Body of pancreas (tissue), 4 donors: ENCODE measurements around the gene SLC12A7. TPM values are rescaled to one million over a fixed set of nuclear protein-coding genes. Genes with fewer than 3 reads are reported as not detected.

ENCODE experiments used
- ATAC-seq: fragments of 150-250 bp; one replicate; pipeline ENCODE4 v1.9.1; 2016
- DNase-seq, 4 donors: peaks; one replicate each; pipeline ENCODE4 v3.0.0-alpha.2; 2019
- H3K27ac ChIP-seq, 4 donors: fragments of 200-600 bp; sonication (generic); 1 replicate in 3 of 4; 2 replicates in 1 of 4; pipeline versions ENCODE4 v1.5.1 to v1.6.1; 2016 to 2019; ENCODE audit warnings: mild to moderate bottlenecking in 1 of 4, mixed read lengths in 1 of 4, moderate library complexity in 1 of 4
- H3K27me3 ChIP-seq, 2 donors: fragments of 200-600 bp; sonication (generic); one replicate each; pipeline ENCODE4 v1.6.0; 2016; ENCODE audit warnings: mild to moderate bottlenecking in 1 of 2
- H3K36me3 ChIP-seq, 2 donors: fragments of 200-600 bp; sonication (generic); replicated peaks in 1 of 2; 2 replicates each; pipeline ENCODE4 v1.5.1; 2016; ENCODE audit warnings: low read depth in 2 of 2; ENCODE audit not compliant: insufficient read depth in 1 of 2
- H3K4me1 ChIP-seq: fragments of 200-600 bp; sonication (generic); one replicate; pipeline ENCODE4 v1.6.0; 2016
- H3K4me3 ChIP-seq, 2 donors: fragments of 200-600 bp; sonication (generic); 1 replicate in 1 of 2; 2 replicates in 1 of 2; pipeline ENCODE4 v1.5.1; 2016 to 2019
- H3K9me3 ChIP-seq, 3 donors: fragments of 200-600 bp; sonication (generic); 1 replicate in 2 of 3; 2 replicates in 1 of 3; pipeline ENCODE4 v1.5.1; 2016
- POLR2A ChIP-seq, 3 donors: fragments of 450-650 bp; IDR thresholded peaks; one replicate each; pipeline ENCODE4 v1.6.1; 2016; ENCODE audit warnings: antibody characterized with exemption in 3 of 3, mild to moderate bottlenecking in 2 of 3
- WGBS, 2 donors: methylation state at CpG; one replicate each; pipeline ENCODE4 v1.1.5; 2017; 5-methylcytosine and 5-hydroxymethylcytosine counted together
- intact Hi-C: fragments of 100-400 bp; cut with DNase I; formaldehyde crosslinking; loops from one replicate; pipeline ENCODE4 v1.15.1; 2023
- total RNA-seq, 2 donors: library from RNA; depleted of rRNA; stranded (reverse); fragments of >200 nt; gene quantifications; one replicate each; pipeline ENCODE4 v1.1.0, GENCODE V29; 2016
- TF ChIP-seq, protein P1 (sequence below), 7 experiments: fragments of 450-650 bp in 4 of 7; fragments of 200-600 bp in 3 of 7; sonication (generic) in 3 of 7; IDR thresholded peaks; one replicate each; pipeline ENCODE4 v1.5.1; 2016 to 2019; ENCODE audit warnings: antibody characterized with exemption in 7 of 7

SLC12A7 gene
- total RNA-seq, 2 donors from 2014 or later: 35.5 to 42.8 TPM

DNA sequence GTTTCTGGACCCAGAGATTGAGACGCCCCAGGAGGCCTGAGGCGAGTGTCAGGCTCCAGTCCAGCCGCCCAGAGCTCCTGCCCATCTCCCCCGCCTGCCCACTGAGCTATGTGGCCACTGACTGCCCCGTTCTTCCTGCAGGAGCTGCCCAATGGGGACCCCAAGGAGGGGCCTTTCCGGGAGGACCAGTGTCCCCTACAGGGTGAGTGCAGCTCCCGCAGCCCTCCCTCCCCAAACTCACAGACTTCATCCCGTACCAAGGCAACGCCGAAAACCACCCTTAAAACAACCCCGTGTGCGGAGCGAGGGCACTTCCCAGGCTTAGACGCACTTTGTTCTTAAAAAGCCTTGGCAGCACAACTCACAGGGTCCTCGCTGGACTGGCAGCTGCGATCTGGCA lies 79.9 kb downstream of the SLC12A7 start:
- whole genome bisulfite sequencing, 2 donors: 84 to 88% methylated on average over 11 to 16 of the region's 16 CpGs

DNA sequence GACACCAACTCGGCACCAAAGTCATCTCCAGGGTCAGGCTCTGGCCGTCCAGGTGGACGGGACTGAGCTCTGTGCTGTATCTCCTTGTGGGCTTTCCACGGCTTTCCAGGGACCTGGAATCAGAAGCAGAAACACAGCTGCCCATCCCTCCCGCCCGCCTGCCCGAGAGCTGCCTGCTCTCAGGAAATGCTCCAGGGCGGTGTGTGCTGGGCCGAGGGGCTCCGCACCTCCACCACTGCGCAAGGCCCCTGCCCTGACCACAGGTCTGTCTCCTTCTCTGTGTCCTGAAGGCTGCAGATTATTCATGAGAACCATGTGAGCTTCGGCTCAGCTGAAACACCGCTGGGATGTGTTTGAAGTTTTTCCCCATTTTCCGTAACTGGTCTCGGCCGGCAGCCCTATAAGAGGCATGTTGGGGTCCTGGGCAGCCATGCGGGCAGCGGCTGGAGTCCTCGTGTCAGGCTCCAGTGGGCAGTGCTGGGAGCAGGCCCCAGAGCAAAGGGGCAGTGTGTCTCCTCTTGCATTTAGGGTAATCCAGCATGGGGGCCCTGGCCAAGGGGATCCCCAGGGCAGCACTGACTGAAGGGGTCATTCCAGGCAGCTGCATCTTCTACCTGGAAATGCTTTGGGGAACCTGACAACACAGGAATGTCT lies 80.4 kb downstream of the SLC12A7 start:
- DNase-seq (peak in 1 of 4 donors; percentile 4), ATAC-seq (no peak)
- WGBS, 2 donors: 71 to 87% methylated on average over 10 to 19 of the region's 19 CpGs
- Histone ChIP-seq H3K4me1 (no peaks in the 10 kb centered on the region), H3K36me3 (no peaks in the 10 kb centered on the region), H3K4me3 (no peak overlapping the region), H3K27me3 (no peaks in the 10 kb centered on the region), H3K27ac (no peak overlapping the region), H3K9me3 (no peaks in the 10 kb centered on the region)
- TF ChIP-seq POLR2A (IDR thresholded peaks at IDR 0.05): no peak
- TF ChIP-seq, protein P1, sequence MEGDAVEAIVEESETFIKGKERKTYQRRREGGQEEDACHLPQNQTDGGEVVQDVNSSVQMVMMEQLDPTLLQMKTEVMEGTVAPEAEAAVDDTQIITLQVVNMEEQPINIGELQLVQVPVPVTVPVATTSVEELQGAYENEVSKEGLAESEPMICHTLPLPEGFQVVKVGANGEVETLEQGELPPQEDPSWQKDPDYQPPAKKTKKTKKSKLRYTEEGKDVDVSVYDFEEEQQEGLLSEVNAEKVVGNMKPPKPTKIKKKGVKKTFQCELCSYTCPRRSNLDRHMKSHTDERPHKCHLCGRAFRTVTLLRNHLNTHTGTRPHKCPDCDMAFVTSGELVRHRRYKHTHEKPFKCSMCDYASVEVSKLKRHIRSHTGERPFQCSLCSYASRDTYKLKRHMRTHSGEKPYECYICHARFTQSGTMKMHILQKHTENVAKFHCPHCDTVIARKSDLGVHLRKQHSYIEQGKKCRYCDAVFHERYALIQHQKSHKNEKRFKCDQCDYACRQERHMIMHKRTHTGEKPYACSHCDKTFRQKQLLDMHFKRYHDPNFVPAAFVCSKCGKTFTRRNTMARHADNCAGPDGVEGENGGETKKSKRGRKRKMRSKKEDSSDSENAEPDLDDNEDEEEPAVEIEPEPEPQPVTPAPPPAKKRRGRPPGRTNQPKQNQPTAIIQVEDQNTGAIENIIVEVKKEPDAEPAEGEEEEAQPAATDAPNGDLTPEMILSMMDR (IDR thresholded peaks at IDR 0.05): no peak
- intact Hi-C loops: no loop called here

More for the DNA sequence above, 79.9 kb downstream of the SLC12A7 start:
- no peaks in the 10 kb centered on the region for H3K4me1 ChIP-seq
- ATAC-seq (no peak), DNase-seq (no peak)
- no peak overlapping the region for H3K27ac ChIP-seq
- no peaks in the 10 kb centered on the region for H3K27me3 ChIP-seq
- intact Hi-C loops: no loop called here
- H3K36me3 ChIP-seq: no peaks in the 10 kb centered on the region
- H3K4me3 ChIP-seq: no peak overlapping the region
- no peak for TF ChIP-seq POLR2A (IDR thresholded peaks at IDR 0.05)
- TF ChIP-seq, protein P1 (IDR thresholded peaks at IDR 0.05): no peak
- no peaks in the 10 kb centered on the region for H3K9me3 ChIP-seq

DNA sequence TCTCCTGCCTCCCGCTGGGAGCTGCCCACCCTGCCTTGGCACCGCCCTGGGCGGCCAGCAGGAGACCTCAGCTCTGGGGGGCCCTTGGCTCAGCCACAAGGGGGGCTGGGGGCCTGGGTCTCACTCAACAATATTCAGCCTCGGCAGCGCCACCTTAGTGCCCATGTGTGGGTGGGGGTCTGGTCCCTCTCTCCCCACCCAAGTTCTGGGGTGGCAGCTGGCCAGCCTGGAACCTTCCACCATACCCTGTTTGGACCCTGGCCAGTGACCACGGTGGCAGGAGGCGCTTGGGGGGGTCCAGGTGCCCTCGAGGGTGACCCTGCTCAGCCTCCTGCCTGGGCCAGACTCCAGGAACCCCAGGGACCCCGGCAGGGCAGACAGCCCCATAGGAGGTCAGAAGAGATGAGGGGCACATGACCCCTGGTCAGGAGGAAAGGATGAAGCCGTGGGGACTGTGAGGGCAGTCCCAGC lies 81.0 kb downstream of the SLC12A7 start:
- ATAC-seq (no peak), DNase-seq (peak in 1 of 4 donors; percentile 3)
- Histone ChIP-seq H3K27ac (no peak overlapping the region), H3K36me3 (no peaks in the 10 kb centered on the region), H3K9me3 (no peaks in the 10 kb centered on the region), H3K4me1 (no peaks in the 10 kb centered on the region), H3K4me3 (no peak overlapping the region), H3K27me3 (no peaks in the 10 kb centered on the region)
- WGBS, 2 donors: 64% methylated on average over 9 of the region's 10 CpGs; no CpG with 5 or more reads in 1 of the 2 donors
- no peak for TF ChIP-seq POLR2A (IDR thresholded peaks at IDR 0.05)
- TF ChIP-seq, protein P1 (IDR thresholded peaks at IDR 0.05): no peak
- intact Hi-C loops: no loop called here

DNA sequence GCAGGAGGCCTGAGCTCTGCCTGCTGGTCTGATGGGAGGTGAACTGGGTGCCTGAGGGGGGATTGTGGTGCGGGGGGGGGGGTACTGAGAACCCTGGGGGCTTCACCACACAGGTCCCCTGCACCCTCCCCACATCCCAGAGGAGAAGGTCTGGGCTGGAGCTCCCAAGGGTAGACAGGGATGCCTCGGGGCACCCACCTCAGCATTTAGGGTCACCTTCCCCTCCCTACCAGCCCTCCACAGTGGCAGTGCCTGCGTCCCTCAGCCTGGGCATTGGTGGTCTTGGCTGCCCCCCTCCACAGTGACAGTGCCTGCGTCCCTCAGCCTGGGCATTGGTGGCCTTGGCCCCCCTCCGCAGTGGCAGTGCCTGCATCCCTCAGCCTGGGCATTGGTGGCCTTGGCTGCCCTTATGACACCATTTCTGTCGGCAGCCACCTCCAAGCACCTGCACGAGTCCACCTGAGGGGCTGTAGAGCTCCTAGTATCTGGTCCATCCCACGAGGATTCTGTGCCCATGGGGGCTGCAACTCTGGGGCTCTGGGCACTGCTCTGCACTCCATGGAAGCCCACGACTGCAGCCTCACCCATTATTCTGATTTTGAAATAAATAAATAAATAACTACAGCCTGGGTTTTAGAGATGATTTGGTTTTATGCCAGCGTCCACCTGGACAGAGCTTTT lies 81.8 kb downstream of the SLC12A7 start:
- no peak for DNase-seq
- no peak for ATAC-seq
- intact Hi-C loops: no loop called here
- Histone ChIP-seq H3K27ac (no peak overlapping the region), H3K4me1 (no peaks in the 10 kb centered on the region), H3K9me3 (no peaks in the 10 kb centered on the region), H3K27me3 (no peaks in the 10 kb centered on the region), H3K4me3 (no peak overlapping the region), H3K36me3 (no peaks in the 10 kb centered on the region)
- 64 to 65% methylated on average over 4 to 8 of the region's 10 CpGs for WGBS, 2 donors
- no peak for TF ChIP-seq POLR2A (IDR thresholded peaks at IDR 0.05)
- TF ChIP-seq, protein P1 (IDR thresholded peaks at IDR 0.05): no peak
